T follicular helper cell (primary cell): ENCODE data around the gene ATP6V1E1.
"Not testable (repeated sequence)": the region's sequence is repeated elsewhere in the genome, so short reads cannot be mapped to it uniquely, and the experiment has no call there.

Source experiments
- DNase-seq: peaks from one replicate; pipeline ENCODE4 v3.0.0-alpha.2; 2020; ENCODE audit warnings: low read depth

Gene ATP6V1E1

GRCh38 chr22:17581056-17581455 lies 47.5 kb downstream of the ATP6V1E1 start:
- no peak for DNase-seq

- DNase-seq = no peak
These were observed 48.0 kb downstream of the ATP6V1E1 start for GRCh38 chr22:17580441-17581031.

- no peak for DNase-seq
These were observed 49.0 kb downstream of the ATP6V1E1 start for GRCh38 chr22:17579535-17579981.

- DNase-seq = no peak
These were observed 50.3 kb downstream of the ATP6V1E1 start for GRCh38 chr22:17578136-17578754.

- no peak for DNase-seq
These were observed 52.1 kb downstream of the ATP6V1E1 start for GRCh38 chr22:17576470-17576869.

GRCh38 chr22:17575681-17576080 lies 52.9 kb downstream of the ATP6V1E1 start:
- no peak for DNase-seq

- no peak for DNase-seq
These were observed 53.4 kb downstream of the ATP6V1E1 start for GRCh38 chr22:17575151-17575550.

GRCh38 chr22:17570851-17571631 lies 57.5 kb downstream of the ATP6V1E1 start:
- DNase-seq = no peak

GRCh38 chr22:17569971-17570511 lies 58.5 kb downstream of the ATP6V1E1 start:
- DNase-seq = no peak

- DNase-seq = no peak
These were observed 61.8 kb downstream of the ATP6V1E1 start for GRCh38 chr22:17566776-17567175.

- not testable (repeated sequence) for DNase-seq
These were observed 62.4 kb downstream of the ATP6V1E1 start for GRCh38 chr22:17566016-17566687.

GRCh38 chr22:17563936-17564391 lies 64.6 kb downstream of the ATP6V1E1 start:
- DNase-seq = no peak

GRCh38 chr22:17562906-17563870 lies 65.4 kb downstream of the ATP6V1E1 start, which contains the start of gene SLC25A18:
TSS of gene SLC25A18 (plus strand) at chr22:17563498. CDS start at chr22:17579945, 16,447 bp downstream.
- no peak for DNase-seq

GRCh38 chr22:17559188-17559587 lies 69.4 kb downstream of the ATP6V1E1 start:
- DNase-seq = no peak

GRCh38 chr22:17554814-17555213 lies 73.7 kb downstream of the ATP6V1E1 start:
- DNase-seq = no peak

- DNase-seq = no peak
These were observed 75.8 kb downstream of the ATP6V1E1 start for GRCh38 chr22:17552737-17553136.

GRCh38 chr22:17549655-17550054 lies 78.9 kb downstream of the ATP6V1E1 start:
- DNase-seq = no peak

- no peak for DNase-seq
These were observed 79.4 kb downstream of the ATP6V1E1 start for GRCh38 chr22:17549183-17549582.

GRCh38 chr22:17548756-17549035 lies 79.9 kb downstream of the ATP6V1E1 start:
- no peak for DNase-seq

GRCh38 chr22:17548010-17548755 lies 80.4 kb downstream of the ATP6V1E1 start:
- no peak for DNase-seq
